ENCODE measurements around the gene STK11. TPM values are rescaled to one million over a fixed set of nuclear protein-coding genes. Genes with fewer than 3 reads are reported as not detected.

Gene STK11
- total and polyA plus RNA-seq, 2 experiments from 2014 or later: 4.6 to 64.1 TPM

DNA sequence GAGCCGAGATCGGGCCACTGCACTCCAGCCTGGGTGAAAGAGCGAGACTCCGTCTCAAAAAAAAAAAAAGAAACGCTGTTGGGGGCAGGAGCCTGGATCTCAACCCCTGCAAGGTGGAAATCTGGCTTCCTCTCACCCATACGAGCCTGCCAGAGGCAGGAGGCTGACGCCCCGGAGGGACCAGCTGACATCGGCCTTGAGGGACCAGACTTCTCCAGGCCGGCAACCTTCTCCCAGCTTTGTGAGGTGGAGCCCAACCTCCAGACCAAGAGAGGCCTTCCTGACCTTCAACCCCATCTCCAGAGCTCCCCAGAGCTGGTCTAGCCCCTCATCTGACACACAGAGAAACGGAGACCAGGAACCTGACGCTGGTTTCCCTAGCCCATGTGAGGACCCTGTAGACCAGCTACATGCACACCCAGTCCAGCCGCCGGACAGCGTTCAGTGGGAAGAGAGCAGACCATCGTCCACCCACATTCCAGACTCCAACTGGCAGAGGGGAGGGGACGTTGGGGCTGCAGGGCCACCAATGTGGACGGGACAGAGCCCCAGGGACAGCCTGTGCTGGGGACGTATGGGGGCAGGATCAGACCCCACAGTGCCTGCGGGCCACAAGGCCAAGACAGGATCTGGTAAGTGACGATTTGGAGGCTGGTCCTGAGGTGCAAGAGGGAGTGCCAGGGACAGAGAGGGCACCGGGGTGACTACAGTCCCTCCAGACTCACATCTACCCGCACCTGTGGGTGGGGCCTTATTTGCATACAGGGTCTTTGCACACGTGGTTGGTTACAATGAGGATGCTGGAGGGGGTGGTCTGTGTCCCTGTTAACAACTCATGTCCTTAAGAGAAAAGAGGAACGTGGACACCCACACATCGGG lies 42.9 kb upstream of the STK11 start:
- in situ Hi-C loops (cut with MboI): no loop called here

DNA sequence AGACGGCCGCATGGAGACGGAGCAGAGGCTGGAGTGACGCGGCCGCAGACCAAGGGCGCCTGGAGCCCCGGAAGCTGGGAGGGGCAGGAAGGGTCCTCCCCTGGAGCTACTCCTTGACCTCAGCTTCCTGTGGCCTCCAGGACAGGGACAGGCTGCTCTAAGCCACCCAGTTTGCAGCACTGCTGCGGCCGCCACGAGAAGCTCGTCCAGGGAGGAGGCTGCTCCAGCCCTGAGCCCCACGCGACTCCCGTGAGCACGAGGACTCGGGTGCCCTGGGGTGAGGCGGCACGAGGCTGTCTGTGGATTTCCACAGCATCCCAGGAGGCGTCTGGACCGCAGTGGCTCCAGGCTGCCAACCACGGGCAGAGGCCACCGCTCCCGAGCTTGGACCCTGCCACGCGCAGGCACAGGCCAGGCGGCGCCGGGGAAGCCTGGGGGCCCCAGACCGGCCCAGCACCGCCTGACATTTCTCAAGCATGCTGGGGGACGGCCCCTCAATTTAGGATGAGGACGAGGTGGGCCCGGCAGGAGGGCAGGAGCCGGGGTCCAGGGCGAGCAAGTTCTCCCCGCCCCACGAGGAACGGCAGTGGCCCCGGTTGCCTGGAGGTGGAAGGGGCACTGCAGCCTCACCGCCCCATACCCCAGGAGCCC lies 42.2 kb upstream of the STK11 start:
- no peak overlapping the region for H3K9ac ChIP-seq
- H3K27me3 ChIP-seq (replicated peaks; ENCODE audit: insufficient read depth): no peaks in the 10 kb centered on the region
- no peak overlapping the region for H3K4me3 ChIP-seq
- no peak overlapping the region for H3K4me2 ChIP-seq (ENCODE audit: unreplicated experiment)
- no peak overlapping the region for H3K27ac ChIP-seq
- in situ Hi-C loops (cut with MboI): no loop called here
- no peaks in the 10 kb centered on the region for H3K36me3 ChIP-seq (ENCODE audit: low read depth)
- no peaks in the 10 kb centered on the region for H4K20me1 ChIP-seq (ENCODE audit: insufficient read depth)
- peaks cover 77% of the 10 kb centered on the region for H3K79me2 ChIP-seq (ENCODE audit: insufficient read depth)
- H3K9me3 ChIP-seq (ENCODE audit: low read depth): no peaks in the 10 kb centered on the region
- no peaks in the 10 kb centered on the region for H3K4me1 ChIP-seq (ENCODE audit: insufficient read depth)
- H3K9me2 ChIP-seq (ENCODE audit: insufficient read depth): no peaks in the 10 kb centered on the region
- WGBS, 2 experiments (ENCODE audit: low coverage in 1 of 2, low lambda C conversion rate in 2 of 2, missing lambda C conversion rate in 2 of 2): 91 to 92% methylated on average over 38 to 41 of the region's 41 CpGs
- no peak for TF ChIP-seq EZH2phosphoT487 (IDR thresholded peaks at IDR 0.05; ENCODE audit: insufficient read depth, low read depth)
- no peak for TF ChIP-seq EZH2 (IDR thresholded peaks at IDR 0.05; ENCODE audit: insufficient read depth, poor library complexity, severe bottlenecking)
- H2AFZ ChIP-seq: no peak overlapping the region
- DNase-seq: no peak
- no peaks in the 10 kb centered on the region for H3F3A ChIP-seq (ENCODE audit: insufficient read depth)

More for the DNA sequence above, 42.9 kb upstream of the STK11 start:
- TF ChIP-seq EZH2 (IDR thresholded peaks at IDR 0.05; ENCODE audit: insufficient read depth, poor library complexity, severe bottlenecking) (no peak), EZH2phosphoT487 (IDR thresholded peaks at IDR 0.05; ENCODE audit: insufficient read depth, low read depth) (no peak)
- no peak overlapping the region for H3K27ac ChIP-seq
- WGBS, 2 experiments (ENCODE audit: low coverage in 1 of 2, low lambda C conversion rate in 2 of 2, missing lambda C conversion rate in 2 of 2): 77 to 80% methylated on average over 23 to 26 of the region's 26 CpGs
- no peak overlapping the region for H3K4me2 ChIP-seq (ENCODE audit: unreplicated experiment)
- no peaks in the 10 kb centered on the region for H4K20me1 ChIP-seq (ENCODE audit: insufficient read depth)
- H3K4me1 ChIP-seq (ENCODE audit: insufficient read depth): no peaks in the 10 kb centered on the region
- no peaks in the 10 kb centered on the region for H3K9me2 ChIP-seq (ENCODE audit: insufficient read depth)
- H3K9ac ChIP-seq: no peak overlapping the region
- H2AFZ ChIP-seq: no peak overlapping the region
- H3K9me3 ChIP-seq (ENCODE audit: low read depth): no peaks in the 10 kb centered on the region
- DNase-seq: no peak
- no peaks in the 10 kb centered on the region for H3F3A ChIP-seq (ENCODE audit: insufficient read depth)
- H3K4me3 ChIP-seq: no peak overlapping the region
- H3K27me3 ChIP-seq (replicated peaks; ENCODE audit: insufficient read depth): no peaks in the 10 kb centered on the region
- no peaks in the 10 kb centered on the region for H3K36me3 ChIP-seq (ENCODE audit: low read depth)
- peaks cover 77% of the 10 kb centered on the region for H3K79me2 ChIP-seq (ENCODE audit: insufficient read depth)

DNA sequence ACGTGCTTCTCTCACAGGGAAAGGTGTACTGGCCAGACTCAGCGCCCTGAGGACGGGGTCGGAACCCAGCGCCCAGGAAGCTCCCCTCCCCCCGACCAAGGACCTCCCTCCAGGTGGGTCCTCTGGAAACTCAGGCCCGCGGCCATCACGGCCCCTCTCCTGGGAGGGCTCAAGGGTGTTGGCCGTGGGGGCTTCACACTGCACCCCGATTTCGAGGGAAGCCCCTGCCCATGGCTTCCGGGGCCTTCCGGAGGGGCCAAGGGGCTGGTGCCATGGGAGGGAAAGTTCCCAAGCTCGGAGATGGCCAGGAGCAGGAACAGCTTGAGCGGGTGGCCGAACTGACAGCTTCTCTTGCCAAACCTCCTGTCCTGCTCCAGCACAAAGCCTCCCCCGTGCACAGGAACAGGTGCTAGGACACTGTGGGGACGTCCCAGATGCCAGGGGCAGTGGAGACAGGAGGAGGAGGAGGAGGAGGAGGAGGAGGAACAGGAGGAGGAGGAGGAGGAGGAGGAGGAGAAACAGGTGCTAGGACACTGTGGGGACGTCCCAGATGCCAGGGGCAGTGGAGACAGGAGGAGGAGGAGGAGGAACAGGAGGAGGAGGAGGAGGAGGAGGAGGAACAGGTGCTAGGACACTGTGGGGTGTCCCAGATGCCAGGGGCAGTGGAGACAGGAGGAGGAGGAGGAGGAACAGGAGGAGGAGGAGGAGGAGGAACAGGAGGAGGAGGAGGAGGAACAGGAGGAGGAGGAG lies 41.5 kb upstream of the STK11 start:
- Histone ChIP-seq H3K27me3 (replicated peaks; ENCODE audit: insufficient read depth) (no peaks in the 10 kb centered on the region), H3K4me3 (no peak overlapping the region), H2AFZ (no peak overlapping the region), H3K9me3 (ENCODE audit: low read depth) (no peaks in the 10 kb centered on the region), H3K9ac (no peak overlapping the region), H3K79me2 (ENCODE audit: insufficient read depth) (peaks cover 77% of the 10 kb centered on the region), H3K4me1 (ENCODE audit: insufficient read depth) (0 out of 2 replicates have a peak, but pooled peaks cover 3% of the 10 kb centered on the region), H4K20me1 (ENCODE audit: insufficient read depth) (no peaks in the 10 kb centered on the region), H3K36me3 (ENCODE audit: low read depth) (no peaks in the 10 kb centered on the region), H3F3A (ENCODE audit: insufficient read depth) (no peaks in the 10 kb centered on the region), H3K27ac (no peak overlapping the region), H3K4me2 (ENCODE audit: unreplicated experiment) (no peak overlapping the region), H3K9me2 (ENCODE audit: insufficient read depth) (no peaks in the 10 kb centered on the region)
- in situ Hi-C loops (cut with MboI): no loop called here
- no peak for DNase-seq
- 72 to 76% methylated on average over 15 to 18 of the region's 20 CpGs for WGBS, 2 experiments (ENCODE audit: low coverage in 1 of 2, low lambda C conversion rate in 2 of 2, missing lambda C conversion rate in 2 of 2)
- no peak for TF ChIP-seq EZH2phosphoT487 (IDR thresholded peaks at IDR 0.05; ENCODE audit: insufficient read depth, low read depth)
- no peak for TF ChIP-seq EZH2 (IDR thresholded peaks at IDR 0.05; ENCODE audit: insufficient read depth, poor library complexity, severe bottlenecking)

Measured in GM23248 (cell line).